K562 (cell line): ENCODE results near the gene HYCC2. TPM values are rescaled to one million over a fixed set of nuclear protein-coding genes. Genes with fewer than 3 reads are reported as not detected.
A peak's percentile ranks its signal among the peaks of the same experiment; 100 is the strongest.

Source experiments
- ARHGAP35 ChIP-seq: fragments of 450-650 bp; IDR thresholded peaks from 2 replicates; pipeline ENCODE4 v1.6.1; 2018; ENCODE audit not compliant: partially characterized antibody
- CBFA2T3 ChIP-seq: fragments of 450-650 bp; IDR thresholded peaks from 2 replicates; pipeline ENCODE4 v1.6.1; 2017
- CHD1 ChIP-seq: fragments of 200-600 bp; sonication (generic); IDR thresholded peaks from one replicate; pipeline ENCODE4 v1.6.1; 2012; ENCODE audit warnings: mild to moderate bottlenecking, moderate library complexity, low read length, inconsistent platforms
- CTBP1 ChIP-seq: fragments of 450-650 bp; IDR thresholded peaks from 2 replicates; pipeline ENCODE4 v1.6.1; 2016; ENCODE audit warnings: borderline replicate concordance
- ELF4 ChIP-seq: fragments of 450-650 bp; formaldehyde crosslinking; IDR thresholded peaks from 2 replicates; pipeline ENCODE4 v1.4.0; 2022; ENCODE audit warnings: missing genetic modification characterization
- ERF ChIP-seq: fragments of 450-650 bp; formaldehyde crosslinking; IDR thresholded peaks from 2 replicates; pipeline ENCODE4 v1.4.0; 2020; ENCODE audit warnings: mild to moderate bottlenecking, mixed read lengths
- KAT7 ChIP-seq: sonication (generic); formaldehyde crosslinking; IDR thresholded peaks from 2 replicates; pipeline ENCODE4 v1.8.0; 2022; ENCODE audit warnings: missing genetic modification reagents, mild to moderate bottlenecking, borderline replicate concordance
- KLF1 ChIP-seq: fragments of 450-650 bp; IDR thresholded peaks from 2 replicates; pipeline ENCODE4 v1.6.1; 2016; ENCODE audit warnings: missing genetic modification characterization, missing compliant biosample characterization
- LEF1 ChIP-seq: fragments of 450-650 bp; IDR thresholded peaks from 2 replicates; pipeline ENCODE4 v1.6.1; 2016; ENCODE audit warnings: mild to moderate bottlenecking
- MYC ChIP-seq, 2 experiments: fragments of 250-450 bp in 1 of 2; sonication (Bioruptor Pico) in 1 of 2; IDR thresholded peaks; 2 replicates each; pipeline versions ENCODE4 v1.5.1 to v1.6.1; 2012 to 2021; ENCODE audit warnings: low read depth in 2 of 2, borderline replicate concordance in 1 of 2, improper control_type of control experiment in 1 of 2, low read length in 1 of 2, mild to moderate bottlenecking in 1 of 2, moderate library complexity in 1 of 2
- NBN ChIP-seq: fragments of 450-650 bp; IDR thresholded peaks from 2 replicates; pipeline ENCODE4 v1.6.1; 2016; ENCODE audit warnings: low read depth, mild to moderate bottlenecking
- NELFE ChIP-seq: IDR thresholded peaks from 2 replicates; pipeline ENCODE4 v1.6.1; 2011; ENCODE audit warnings: mild to moderate bottlenecking; ENCODE audit not compliant: insufficient read depth, insufficient read length
- NR2C1 ChIP-seq, 2 experiments: fragments of 450-650 bp; IDR thresholded peaks; 2 replicates each; pipeline ENCODE4 v1.6.1; 2017; ENCODE audit warnings: mild to moderate bottlenecking in 2 of 2, antibody characterized with exemption in 1 of 2, inconsistent platforms in 1 of 2, missing compliant biosample characterization in 1 of 2, missing genetic modification characterization in 1 of 2
- POLR3A ChIP-seq: IDR thresholded peaks from 2 replicates; pipeline ENCODE4 v1.6.1; 2011; ENCODE audit warnings: borderline replicate concordance, mild to moderate bottlenecking, moderate library complexity; ENCODE audit not compliant: insufficient read length, insufficient read depth; ENCODE audit errors: extremely low read depth
- POLR3G ChIP-seq: IDR thresholded peaks from 2 replicates; pipeline ENCODE4 v1.6.1; 2011; ENCODE audit not compliant: insufficient read length, insufficient replicate concordance; ENCODE audit errors: extremely low read depth
- RFX1 ChIP-seq: fragments of 450-650 bp; IDR thresholded peaks from 2 replicates; pipeline ENCODE4 v1.6.1; 2016; ENCODE audit warnings: mild to moderate bottlenecking, moderate library complexity
- STAT5A ChIP-seq: IDR thresholded peaks from 2 replicates; pipeline ENCODE4 v1.6.1; 2012; ENCODE audit warnings: low read length, inconsistent platforms, borderline replicate concordance
- TEAD1 ChIP-seq, 2 experiments: fragments of 450-650 bp in 1 of 2; sonication (generic) in 1 of 2; formaldehyde crosslinking; IDR thresholded peaks; 2 replicates each; pipeline versions ENCODE4 v1.4.0 to v1.8.0; 2020 to 2022; ENCODE audit warnings: mild to moderate bottlenecking in 2 of 2, missing genetic modification reagents in 1 of 2
- ZNF121 ChIP-seq: sonication (generic); formaldehyde crosslinking; conservative IDR thresholded peaks from 2 replicates; pipeline ENCODE4 v1.8.0; 2022; ENCODE audit warnings: missing genetic modification reagents
- ZNF24 ChIP-seq: fragments of 450-650 bp; IDR thresholded peaks from 2 replicates; pipeline ENCODE4 v1.6.1; 2016
- ZNF274 ChIP-seq: IDR thresholded peaks from 2 replicates; pipeline ENCODE4 v1.6.1; 2011; ENCODE audit warnings: low read depth, mild to moderate bottlenecking, low read length, moderate library complexity, borderline replicate concordance
- ZNF444 ChIP-seq: fragments of 250-450 bp; sonication (Bioruptor Pico); IDR thresholded peaks from 2 replicates; pipeline ENCODE4 v1.4.0; 2020; ENCODE audit warnings: mild to moderate bottlenecking, moderate library complexity
- polyA plus RNA-seq, 8 experiments: library from polyadenylated mRNA; depleted of rRNA in 4 of 8; stranded (reverse) in 5 of 8; unstranded in 3 of 8; fragments of >200 nt; fragmentation: Nextera tagmentation in 2 of 8; fragmentation: Illumina TruSeq in 1 of 8; extraction: Ambion mirVana in 2 of 8; extraction: Trizol in 1 of 8; gene quantifications; 2 replicates each; pipeline versions ENCODE4 v1.2.1 to v1.2.3, GENCODE V29; 2011 to 2014; ENCODE audit warnings: inconsistent platforms in 1 of 8, missing spikeins in 1 of 8
- total RNA-seq, 7 experiments: library from RNA; depleted of rRNA in 6 of 7; stranded (reverse); fragments of >200 nt in 6 of 7; fragmentation: Illumina TruSeq in 2 of 7; extraction: Trizol in 2 of 7; gene quantifications; 2 replicates each; pipeline versions ENCODE4 v1.2.1 to v1.2.3, GENCODE V29; 2011 to 2021; ENCODE audit warnings: low replicate concordance in 1 of 7
- TF ChIP-seq, protein P1 (sequence below): sonication (generic); formaldehyde crosslinking; IDR thresholded peaks from 2 replicates; pipeline ENCODE4 v1.8.0; 2023; ENCODE audit warnings: mild to moderate bottlenecking, missing genetic modification reagents
- TF ChIP-seq, protein P2 (sequence below): fragments of 450-650 bp; IDR thresholded peaks from 2 replicates; pipeline ENCODE4 v1.7.1; 2018; ENCODE audit warnings: mild to moderate bottlenecking, low read depth; ENCODE audit not compliant: partially characterized antibody

HYCC2 gene
- total and polyA plus RNA-seq, 9 of the 15 experiments (the other 6 are each of a cell fraction or from before 2014, with no cell fraction given), result 5.4 to 20.0 (median 9.8) TPM

DNA sequence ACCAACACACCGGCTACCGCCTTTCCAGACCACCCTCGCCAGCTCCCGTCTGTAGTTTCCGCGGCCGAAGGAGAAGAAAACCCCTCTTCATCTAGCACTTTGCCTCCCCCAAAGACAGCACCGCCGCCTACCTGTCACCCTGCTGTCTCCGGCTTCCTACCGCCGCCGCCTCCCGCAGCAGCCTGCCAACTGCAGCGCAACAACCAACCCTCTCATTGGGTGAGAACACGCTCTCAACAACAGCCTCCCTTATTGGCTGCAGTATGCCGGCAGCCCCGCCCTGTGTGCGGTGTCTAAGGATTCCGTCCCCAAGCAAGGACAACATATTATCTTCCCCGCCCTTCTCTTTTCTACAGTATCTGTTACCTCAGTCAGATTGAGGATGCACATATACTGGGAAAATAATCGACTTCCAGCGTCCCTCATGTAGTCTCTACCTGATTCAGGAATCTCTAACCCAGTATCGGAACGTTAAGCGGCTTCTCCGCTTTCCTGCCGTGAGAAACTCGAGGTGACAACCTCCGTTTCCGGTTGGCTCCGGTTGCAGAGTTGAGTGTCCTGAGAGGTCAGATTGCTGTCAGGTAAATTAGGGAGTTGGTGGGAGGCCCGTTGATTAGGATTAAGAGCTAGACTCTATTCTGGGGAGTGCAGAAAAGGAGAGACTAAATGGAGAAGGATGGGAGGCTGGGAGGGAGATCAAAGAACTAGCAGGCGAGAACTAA is at the start of gene HYCC2, which contains the start of gene NDUFB3 (continued):
- TF ChIP-seq, protein P1, sequence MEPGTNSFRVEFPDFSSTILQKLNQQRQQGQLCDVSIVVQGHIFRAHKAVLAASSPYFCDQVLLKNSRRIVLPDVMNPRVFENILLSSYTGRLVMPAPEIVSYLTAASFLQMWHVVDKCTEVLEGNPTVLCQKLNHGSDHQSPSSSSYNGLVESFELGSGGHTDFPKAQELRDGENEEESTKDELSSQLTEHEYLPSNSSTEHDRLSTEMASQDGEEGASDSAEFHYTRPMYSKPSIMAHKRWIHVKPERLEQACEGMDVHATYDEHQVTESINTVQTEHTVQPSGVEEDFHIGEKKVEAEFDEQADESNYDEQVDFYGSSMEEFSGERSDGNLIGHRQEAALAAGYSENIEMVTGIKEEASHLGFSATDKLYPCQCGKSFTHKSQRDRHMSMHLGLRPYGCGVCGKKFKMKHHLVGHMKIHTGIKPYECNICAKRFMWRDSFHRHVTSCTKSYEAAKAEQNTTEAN (CRISPR knock-in tag), result no peak
- peak; percentile 57; the same call in 1 of the 2 replicates for TF ChIP-seq NBN
- TF ChIP-seq CTBP1, result peak; percentile 79; the same call in 1 of the 2 replicates
- TF ChIP-seq POLR3A, result no peak
- no peak for TF ChIP-seq ZNF274
- no peak for TF ChIP-seq KAT7 (CRISPR knock-in tag)
- no peak for TF ChIP-seq NELFE
- peak; percentile 39; the same call in 1 of the 2 replicates for TF ChIP-seq RFX1
- TF ChIP-seq, protein P2, sequence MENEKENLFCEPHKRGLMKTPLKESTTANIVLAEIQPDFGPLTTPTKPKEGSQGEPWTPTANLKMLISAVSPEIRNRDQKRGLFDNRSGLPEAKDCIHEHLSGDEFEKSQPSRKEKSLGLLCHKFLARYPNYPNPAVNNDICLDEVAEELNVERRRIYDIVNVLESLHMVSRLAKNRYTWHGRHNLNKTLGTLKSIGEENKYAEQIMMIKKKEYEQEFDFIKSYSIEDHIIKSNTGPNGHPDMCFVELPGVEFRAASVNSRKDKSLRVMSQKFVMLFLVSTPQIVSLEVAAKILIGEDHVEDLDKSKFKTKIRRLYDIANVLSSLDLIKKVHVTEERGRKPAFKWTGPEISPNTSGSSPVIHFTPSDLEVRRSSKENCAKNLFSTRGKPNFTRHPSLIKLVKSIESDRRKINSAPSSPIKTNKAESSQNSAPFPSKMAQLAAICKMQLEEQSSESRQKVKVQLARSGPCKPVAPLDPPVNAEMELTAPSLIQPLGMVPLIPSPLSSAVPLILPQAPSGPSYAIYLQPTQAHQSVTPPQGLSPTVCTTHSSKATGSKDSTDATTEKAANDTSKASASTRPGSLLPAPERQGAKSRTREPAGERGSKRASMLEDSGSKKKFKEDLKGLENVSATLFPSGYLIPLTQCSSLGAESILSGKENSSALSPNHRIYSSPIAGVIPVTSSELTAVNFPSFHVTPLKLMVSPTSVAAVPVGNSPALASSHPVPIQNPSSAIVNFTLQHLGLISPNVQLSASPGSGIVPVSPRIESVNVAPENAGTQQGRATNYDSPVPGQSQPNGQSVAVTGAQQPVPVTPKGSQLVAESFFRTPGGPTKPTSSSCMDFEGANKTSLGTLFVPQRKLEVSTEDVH, result peak; percentile 88
- TF ChIP-seq POLR3G, result no peak
- TF ChIP-seq TEAD1 (CRISPR knock-in tag; IDR thresholded peaks at IDR 0.05), result no peak
- TF ChIP-seq LEF1, result peak; percentile 55; the same call in 1 of the 2 replicates
- no peak for TF ChIP-seq MYC (IDR thresholded peaks at IDR 0.05; ENCODE audit: low read depth, low read length)
- TF ChIP-seq MYC (CRISPR knock-in tag; IDR thresholded peaks at IDR 0.05; ENCODE audit: borderline replicate concordance, low read depth), result 0 out of 2 replicates have a peak, but pooled peaks have one; percentile 27
- peak; percentile 22; the same call in 1 of the 2 replicates for TF ChIP-seq CBFA2T3
- no peak; the same call in 1 of the 2 replicates for TF ChIP-seq ZNF24
- no peak for TF ChIP-seq ELF4 (CRISPR knock-in tag)
- 0 out of 2 replicates have a peak, but pooled peaks have one; percentile 31 for TF ChIP-seq ERF (CRISPR knock-in tag)
- TF ChIP-seq ZNF121, result no peak
- TF ChIP-seq CHD1, result no peak
- TF ChIP-seq ARHGAP35, result no peak
- peak; percentile 95 for TF ChIP-seq NR2C1 (IDR thresholded peaks at IDR 0.05)
- TF ChIP-seq NR2C1 (tag; IDR thresholded peaks at IDR 0.05), result peak; percentile 95
- TF ChIP-seq ZNF444 (CRISPR knock-in tag), result no peak
- peak; percentile 69; the same call in 1 of the 2 replicates for TF ChIP-seq KLF1 (tag)
- TF ChIP-seq STAT5A, result peak; percentile 40; the same call in 1 of the 2 replicates
